ENCODE data around the gene DPY30.

- no peak for TF ChIP-seq CTCF (conservative IDR thresholded peaks at IDR 0.05)
- TF ChIP-seq ZFX (IDR thresholded peaks at IDR 0.05): no peak
Measured at GRCh38 chr2:32012872-32013271, 26.7 kb downstream of the DPY30 start.
